Liver (tissue), 9 donors: ENCODE data around the gene EEFSEC. TPM values are rescaled to one million over a fixed set of nuclear protein-coding genes. Genes with fewer than 3 reads are reported as not detected.

Source experiments
- DNase-seq: peaks from one replicate; pipeline ENCODE4 v3.0.0-alpha.2; 2017; ENCODE audit warnings: low spot score
- H3K27ac ChIP-seq, 2 donors: one replicate each; pipeline ENCODE4 v1.7.0; 2013; ENCODE audit warnings: inconsistent platforms in 2 of 2, low read length in 2 of 2, control low read depth in 1 of 2, low read depth in 1 of 2, mild to moderate bottlenecking in 1 of 2
- H3K27me3 ChIP-seq, 4 donors: one replicate each; pipeline versions ENCODE4 v1.6.1 to v1.7.0; 2013; ENCODE audit warnings: low read length in 3 of 4, inconsistent platforms in 1 of 4, mild to moderate bottlenecking in 1 of 4, moderate library complexity in 1 of 4; ENCODE audit not compliant: control insufficient read depth in 4 of 4, insufficient read depth in 4 of 4
- H3K36me3 ChIP-seq, 4 donors: one replicate each; pipeline versions ENCODE4 v1.6.1 to v1.7.0; 2013; ENCODE audit warnings: low read length in 3 of 4, mild to moderate bottlenecking in 3 of 4, low read depth in 1 of 4, moderate library complexity in 1 of 4; ENCODE audit not compliant: control insufficient read depth in 4 of 4, insufficient read depth in 3 of 4
- H3K4me1 ChIP-seq, 4 donors: one replicate each; pipeline versions ENCODE4 v1.6.1 to v1.7.0; 2013; ENCODE audit warnings: low read length in 3 of 4, mild to moderate bottlenecking in 3 of 4, moderate library complexity in 1 of 4; ENCODE audit not compliant: control insufficient read depth in 4 of 4, insufficient read depth in 4 of 4
- H3K4me3 ChIP-seq, 3 donors: one replicate each; pipeline versions ENCODE4 v1.6.1 to v1.7.0; 2013; ENCODE audit warnings: low read length in 3 of 3, control low read depth in 1 of 3, low read depth in 1 of 3, mild to moderate bottlenecking in 1 of 3
- H3K9ac ChIP-seq, 2 donors: one replicate each; pipeline ENCODE4 v1.7.0; 2013; ENCODE audit warnings: low read length in 2 of 2, mild to moderate bottlenecking in 2 of 2, moderate library complexity in 2 of 2, control low read depth in 1 of 2, low read depth in 1 of 2
- H3K9me3 ChIP-seq, 4 donors: one replicate each; pipeline versions ENCODE4 v1.6.1 to v1.7.0; 2013; ENCODE audit warnings: low read length in 3 of 4; ENCODE audit not compliant: control insufficient read depth in 4 of 4
- ATF3 ChIP-seq: IDR thresholded peaks from 2 replicates; pipeline ENCODE4 v1.6.1; 2016; ENCODE audit warnings: antibody characterized with exemption
- EGR1 ChIP-seq, 2 donors: IDR thresholded peaks; 2 replicates each; pipeline ENCODE4 v1.6.1; 2016 to 2018; ENCODE audit warnings: antibody characterized with exemption in 2 of 2, low read depth in 2 of 2
- FOXA2 ChIP-seq: IDR thresholded peaks from 2 replicates; pipeline ENCODE4 v1.6.1; 2016; ENCODE audit warnings: antibody characterized with exemption
- GABPA ChIP-seq, 2 donors: IDR thresholded peaks in 1 of 2; conservative IDR thresholded peaks in 1 of 2; 2 replicates each; pipeline ENCODE4 v1.6.1; 2016; ENCODE audit warnings: antibody characterized with exemption in 2 of 2, mild to moderate bottlenecking in 1 of 2, moderate library complexity in 1 of 2
- HNF4A ChIP-seq, 2 donors: conservative IDR thresholded peaks; 2 replicates each; pipeline ENCODE4 v1.6.1; 2016; ENCODE audit warnings: antibody characterized with exemption in 2 of 2, mild to moderate bottlenecking in 2 of 2
- JUND ChIP-seq, 2 donors: IDR thresholded peaks; 2 replicates each; pipeline ENCODE4 v1.6.1; 2016; ENCODE audit warnings: antibody characterized with exemption in 2 of 2
- NR2F2 ChIP-seq: IDR thresholded peaks from 2 replicates; pipeline ENCODE4 v1.6.1; 2016; ENCODE audit warnings: antibody characterized with exemption
- RAD21 ChIP-seq, 2 donors: IDR thresholded peaks; 2 replicates each; pipeline ENCODE4 v1.6.1; 2016; ENCODE audit warnings: antibody characterized with exemption in 2 of 2, mild to moderate bottlenecking in 2 of 2
- REST ChIP-seq: IDR thresholded peaks from 2 replicates; pipeline ENCODE4 v1.6.1; 2016; ENCODE audit warnings: antibody characterized with exemption, mild to moderate bottlenecking
- SP1 ChIP-seq: IDR thresholded peaks from 2 replicates; pipeline ENCODE4 v1.6.1; 2018; ENCODE audit warnings: antibody characterized with exemption, mild to moderate bottlenecking
- TAF1 ChIP-seq: conservative IDR thresholded peaks from 2 replicates; pipeline ENCODE4 v1.6.1; 2016; ENCODE audit warnings: antibody characterized with exemption, mild to moderate bottlenecking
- YY1 ChIP-seq: IDR thresholded peaks from 2 replicates; pipeline ENCODE4 v1.6.1; 2016; ENCODE audit warnings: antibody characterized with exemption, mild to moderate bottlenecking
- WGBS: extraction: QIAGEN DNeasy Blood & Tissue Kit; methylation state at CpG from one replicate; pipeline ENCODE4 v1.1.7; 2013; 5-methylcytosine and 5-hydroxymethylcytosine counted together
- polyA plus RNA-seq, 2 donors: library from polyadenylated mRNA; stranded (reverse) in 1 of 2; unstranded in 1 of 2; fragments of 200-250 nt in 1 of 2; fragments of >200 nt in 1 of 2; fragmentation: Nextera tagmentation in 1 of 2; extraction: Ambion mirVana in 1 of 2; gene quantifications; one replicate each; pipeline versions ENCODE4 v1.2.1 to v1.2.3, GENCODE V29; 2013 to 2015
- total RNA-seq, 2 donors: library from RNA; depleted of rRNA; stranded (reverse); fragments of >200 nt; gene quantifications; one replicate each; pipeline ENCODE4 v1.2.3, GENCODE V29; 2014
- donor health status: healthy.
- donor health status: healthy.
- donor health status: healthy.
- donor health status: healthy.
- donor health status: healthy.

The EEFSEC gene
- total and polyA plus RNA-seq, 4 donors: 8.4 to 13.1 (median 10.7) TPM

- no peaks in the 10 kb centered on the region for H3K27me3 ChIP-seq
- peak; percentile 30 for DNase-seq
- no peaks in the 10 kb centered on the region for H3K9me3 ChIP-seq
- no peak overlapping the region for H3K9ac ChIP-seq
- TF ChIP-seq HNF4A (conservative IDR thresholded peaks at IDR 0.05) (no peak), YY1 (no peak), EGR1 (IDR thresholded peaks at IDR 0.05; ENCODE audit: low read depth in 2 of 2) (no peak), REST (no peak), ATF3 (no peak), RAD21 (IDR thresholded peaks at IDR 0.05) (no peak), SP1 (no peak), FOXA2 (no peak), TAF1 (no peak)
- 88% methylated on average over 11 of the region's 11 CpGs for WGBS
- peaks cover 0 to 16% (median 5%) of the 10 kb centered on the region in 4 donors for H3K36me3 ChIP-seq
- no peak overlapping the region for H3K27ac ChIP-seq
- no peaks in the 10 kb centered on the region for H3K4me1 ChIP-seq
- no peak overlapping the region for H3K4me3 ChIP-seq
These were observed 120.7 kb downstream of the EEFSEC start for GRCh38 chr3:128273841-128274573.

- Histone ChIP-seq H3K9ac (no peak overlapping the region), H3K4me3 (no peak overlapping the region), H3K4me1 (no peaks in the 10 kb centered on the region), H3K36me3 (peaks cover 0 to 16% (median 5%) of the 10 kb centered on the region in 4 donors), H3K9me3 (no peaks in the 10 kb centered on the region), H3K27me3 (no peaks in the 10 kb centered on the region), H3K27ac (no peak overlapping the region)
- peak; percentile 23 for DNase-seq
- TF ChIP-seq SP1: no peak
- no peak for TF ChIP-seq ATF3
- no peak for TF ChIP-seq GABPA (IDR thresholded peaks at IDR 0.05 in 1 of 2, conservative IDR thresholded peaks at IDR 0.05 in 1 of 2)
- no peak for TF ChIP-seq JUND (IDR thresholded peaks at IDR 0.05)
- no peak for TF ChIP-seq EGR1 (IDR thresholded peaks at IDR 0.05; ENCODE audit: low read depth in 2 of 2)
- 98% methylated on average over 7 of the region's 7 CpGs for WGBS
These were observed 121.6 kb downstream of the EEFSEC start for GRCh38 chr3:128274837-128275236.

GRCh38 chr3:128275316-128276145 is 122.2 kb downstream of the EEFSEC start:
- no peak overlapping the region for H3K9ac ChIP-seq
- no peak overlapping the region for H3K27ac ChIP-seq
- no peaks in the 10 kb centered on the region for H3K9me3 ChIP-seq
- no peak for DNase-seq
- no peaks in the 10 kb centered on the region for H3K27me3 ChIP-seq
- 95% methylated on average over 11 of the region's 11 CpGs for WGBS
- peaks cover 0 to 16% (median 5%) of the 10 kb centered on the region in 4 donors for H3K36me3 ChIP-seq
- H3K4me1 ChIP-seq: no peaks in the 10 kb centered on the region
- no peak overlapping the region for H3K4me3 ChIP-seq
- no peak for TF ChIP-seq NR2F2
